HEK293 (cell line): ENCODE results near the gene AGAP1.

ENCODE experiments used
- ZNF138 ChIP-seq: fragments of 450-650 bp; formaldehyde crosslinking; IDR thresholded peaks from 2 replicates; pipeline ENCODE4 v1.5.1; 2016; ENCODE audit warnings: missing biosample characterization, missing genetic modification characterization, borderline replicate concordance
- ZNF184 ChIP-seq: fragments of 450-650 bp; IDR thresholded peaks from 2 replicates; pipeline ENCODE4 v1.5.1; 2018; ENCODE audit warnings: missing biosample characterization, mild to moderate bottlenecking, missing genetic modification characterization
- ZNF292 ChIP-seq: fragments of 450-650 bp; formaldehyde crosslinking; IDR thresholded peaks from 2 replicates; pipeline ENCODE4 v1.5.1; 2016; ENCODE audit warnings: low read depth, missing biosample characterization, missing genetic modification characterization, borderline replicate concordance
- ZNF791 ChIP-seq: fragments of 450-650 bp; formaldehyde crosslinking; IDR thresholded peaks from 2 replicates; pipeline ENCODE4 v1.5.1; 2016; ENCODE audit warnings: missing biosample characterization, missing genetic modification characterization
- TF ChIP-seq, protein P1 (sequence below): fragments of 450-650 bp; formaldehyde crosslinking; IDR thresholded peaks from 2 replicates; pipeline ENCODE4 v1.5.1; 2017; ENCODE audit warnings: missing biosample characterization, missing genetic modification characterization
- TF ChIP-seq, protein P2 (sequence below): fragments of 450-650 bp; formaldehyde crosslinking; IDR thresholded peaks from 2 replicates; pipeline ENCODE4 v1.5.1; 2016; ENCODE audit warnings: missing biosample characterization, missing genetic modification characterization
- TF ChIP-seq, protein P3 (sequence below): fragments of 450-650 bp; formaldehyde crosslinking; IDR thresholded peaks from 2 replicates; pipeline ENCODE4 v1.5.1; 2016; ENCODE audit warnings: missing biosample characterization, missing genetic modification characterization

DNA sequence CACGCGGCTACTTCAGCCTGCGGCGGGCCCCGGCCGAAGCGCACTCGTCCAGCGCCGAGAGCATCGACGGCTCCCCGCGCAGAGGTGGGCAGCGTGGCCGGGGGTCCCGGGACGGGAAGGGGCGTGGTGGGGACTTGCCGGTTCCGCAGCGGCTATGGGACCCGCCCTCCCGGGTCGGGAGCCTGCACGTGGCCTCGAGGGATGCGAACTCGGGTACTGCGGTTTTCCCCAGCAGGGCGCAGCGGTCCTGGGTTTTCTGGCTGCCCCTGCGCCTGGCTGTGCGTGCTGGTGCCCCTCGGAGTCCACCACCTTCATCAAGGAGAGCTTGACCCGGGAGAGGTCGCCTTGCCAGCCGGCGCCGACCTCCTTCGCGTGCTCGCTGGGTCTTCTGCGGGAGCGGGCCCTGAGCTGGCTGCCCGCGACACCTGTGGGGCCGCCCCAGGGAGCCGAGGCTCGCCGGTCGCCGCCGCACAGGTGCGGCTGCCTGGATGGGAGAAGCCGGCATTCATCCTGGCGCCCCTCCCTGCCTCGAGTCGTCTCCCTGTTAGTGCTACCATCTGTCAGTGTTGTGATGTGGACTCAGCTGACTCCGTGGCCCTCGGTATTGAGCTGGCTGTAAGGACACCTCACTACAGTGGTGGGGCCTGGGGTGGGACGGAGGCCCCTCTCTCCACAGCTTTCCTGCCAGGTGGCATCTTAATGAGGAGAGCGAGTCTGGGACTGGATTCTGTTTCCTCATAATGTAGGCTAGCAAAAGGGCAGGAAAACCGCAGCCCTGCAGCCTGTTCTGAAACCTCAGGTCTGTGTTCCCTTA is 177.3 kb downstream of the AGAP1 start:
- TF ChIP-seq, protein P1, sequence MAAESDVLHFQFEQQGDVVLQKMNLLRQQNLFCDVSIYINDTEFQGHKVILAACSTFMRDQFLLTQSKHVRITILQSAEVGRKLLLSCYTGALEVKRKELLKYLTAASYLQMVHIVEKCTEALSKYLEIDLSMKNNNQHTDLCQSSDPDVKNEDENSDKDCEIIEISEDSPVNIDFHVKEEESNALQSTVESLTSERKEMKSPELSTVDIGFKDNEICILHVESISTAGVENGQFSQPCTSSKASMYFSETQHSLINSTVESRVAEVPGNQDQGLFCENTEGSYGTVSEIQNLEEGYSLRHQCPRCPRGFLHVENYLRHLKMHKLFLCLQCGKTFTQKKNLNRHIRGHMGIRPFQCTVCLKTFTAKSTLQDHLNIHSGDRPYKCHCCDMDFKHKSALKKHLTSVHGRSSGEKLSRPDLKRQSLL (tag by site-specific recombination) = no peak
- TF ChIP-seq, protein P2, sequence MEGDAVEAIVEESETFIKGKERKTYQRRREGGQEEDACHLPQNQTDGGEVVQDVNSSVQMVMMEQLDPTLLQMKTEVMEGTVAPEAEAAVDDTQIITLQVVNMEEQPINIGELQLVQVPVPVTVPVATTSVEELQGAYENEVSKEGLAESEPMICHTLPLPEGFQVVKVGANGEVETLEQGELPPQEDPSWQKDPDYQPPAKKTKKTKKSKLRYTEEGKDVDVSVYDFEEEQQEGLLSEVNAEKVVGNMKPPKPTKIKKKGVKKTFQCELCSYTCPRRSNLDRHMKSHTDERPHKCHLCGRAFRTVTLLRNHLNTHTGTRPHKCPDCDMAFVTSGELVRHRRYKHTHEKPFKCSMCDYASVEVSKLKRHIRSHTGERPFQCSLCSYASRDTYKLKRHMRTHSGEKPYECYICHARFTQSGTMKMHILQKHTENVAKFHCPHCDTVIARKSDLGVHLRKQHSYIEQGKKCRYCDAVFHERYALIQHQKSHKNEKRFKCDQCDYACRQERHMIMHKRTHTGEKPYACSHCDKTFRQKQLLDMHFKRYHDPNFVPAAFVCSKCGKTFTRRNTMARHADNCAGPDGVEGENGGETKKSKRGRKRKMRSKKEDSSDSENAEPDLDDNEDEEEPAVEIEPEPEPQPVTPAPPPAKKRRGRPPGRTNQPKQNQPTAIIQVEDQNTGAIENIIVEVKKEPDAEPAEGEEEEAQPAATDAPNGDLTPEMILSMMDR (tag by site-specific recombination) = no peak
- TF ChIP-seq ZNF184 (tag by site-specific recombination) = no peak
- no peak for TF ChIP-seq ZNF138 (tag by site-specific recombination)
- TF ChIP-seq ZNF292 (tag by site-specific recombination) = no peak
- TF ChIP-seq, protein P3, sequence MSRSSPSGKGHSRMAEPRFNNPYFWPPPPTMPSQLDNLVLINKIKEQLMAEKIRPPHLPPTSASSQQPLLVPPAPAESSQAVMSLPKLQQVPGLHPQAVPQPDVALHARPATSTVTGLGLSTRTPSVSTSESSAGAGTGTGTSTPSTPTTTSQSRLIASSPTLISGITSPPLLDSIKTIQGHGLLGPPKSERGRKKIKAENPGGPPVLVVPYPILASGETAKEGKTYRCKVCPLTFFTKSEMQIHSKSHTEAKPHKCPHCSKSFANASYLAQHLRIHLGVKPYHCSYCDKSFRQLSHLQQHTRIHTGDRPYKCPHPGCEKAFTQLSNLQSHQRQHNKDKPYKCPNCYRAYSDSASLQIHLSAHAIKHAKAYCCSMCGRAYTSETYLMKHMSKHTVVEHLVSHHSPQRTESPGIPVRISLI (tag by site-specific recombination) = no peak
- TF ChIP-seq ZNF791 (tag by site-specific recombination) = no peak
